ENCODE measurements around the gene CCR4.

- TF ChIP-seq USF2 (IDR thresholded peaks at IDR 0.05; ENCODE audit: low read length) (no peak), CBX5 (IDR thresholded peaks at IDR 0.05; ENCODE audit: low read depth, low read length) (no peak), TCF12 (IDR thresholded peaks at IDR 0.05; ENCODE audit: low read depth, low read length) (no peak)
- TF ChIP-seq, protein P1, sequence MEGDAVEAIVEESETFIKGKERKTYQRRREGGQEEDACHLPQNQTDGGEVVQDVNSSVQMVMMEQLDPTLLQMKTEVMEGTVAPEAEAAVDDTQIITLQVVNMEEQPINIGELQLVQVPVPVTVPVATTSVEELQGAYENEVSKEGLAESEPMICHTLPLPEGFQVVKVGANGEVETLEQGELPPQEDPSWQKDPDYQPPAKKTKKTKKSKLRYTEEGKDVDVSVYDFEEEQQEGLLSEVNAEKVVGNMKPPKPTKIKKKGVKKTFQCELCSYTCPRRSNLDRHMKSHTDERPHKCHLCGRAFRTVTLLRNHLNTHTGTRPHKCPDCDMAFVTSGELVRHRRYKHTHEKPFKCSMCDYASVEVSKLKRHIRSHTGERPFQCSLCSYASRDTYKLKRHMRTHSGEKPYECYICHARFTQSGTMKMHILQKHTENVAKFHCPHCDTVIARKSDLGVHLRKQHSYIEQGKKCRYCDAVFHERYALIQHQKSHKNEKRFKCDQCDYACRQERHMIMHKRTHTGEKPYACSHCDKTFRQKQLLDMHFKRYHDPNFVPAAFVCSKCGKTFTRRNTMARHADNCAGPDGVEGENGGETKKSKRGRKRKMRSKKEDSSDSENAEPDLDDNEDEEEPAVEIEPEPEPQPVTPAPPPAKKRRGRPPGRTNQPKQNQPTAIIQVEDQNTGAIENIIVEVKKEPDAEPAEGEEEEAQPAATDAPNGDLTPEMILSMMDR (IDR thresholded peaks at IDR 0.05; ENCODE audit: control extremely low read depth in 1 of 3, insufficient read depth in 1 of 3, low read depth in 1 of 3, low read length in 3 of 3): no peak
These were observed at the start of gene CCR4 for GRCh38 chr3:32951410-32951811.

Measured in H1 (cell line).